Type B pancreatic cell (in vitro differentiated cells): ENCODE results near the gene DOK6. TPM values are rescaled to one million over a fixed set of nuclear protein-coding genes. Genes with fewer than 3 reads are reported as not detected.

Experiments used
- DNase-seq: peaks from one replicate; pipeline ENCODE4 v3.0.0; 2021; ENCODE audit warnings: mixed read lengths; ENCODE audit not compliant: unreplicated experiment; ENCODE audit errors: extremely low spot score
- H3K27ac Mint-ChIP-seq: 2 replicates; pipeline ENCODE4 v1.8.0; 2021; ENCODE audit warnings: mild to moderate bottlenecking, mixed read lengths
- H3K27me3 Mint-ChIP-seq: 2 replicates; pipeline ENCODE4 v1.8.0; 2021; ENCODE audit warnings: mixed read lengths
- H3K36me3 Mint-ChIP-seq: 2 replicates; pipeline ENCODE4 v1.8.0; 2021; ENCODE audit warnings: mixed read lengths
- H3K4me1 Mint-ChIP-seq: one replicate; pipeline ENCODE4 v1.8.0; 2021; ENCODE audit warnings: mixed read lengths; ENCODE audit not compliant: unreplicated experiment
- H3K4me3 Mint-ChIP-seq: 2 replicates; pipeline ENCODE4 v1.8.0; 2021; ENCODE audit warnings: mild to moderate bottlenecking, mixed read lengths
- H3K9me3 Mint-ChIP-seq: 2 replicates; pipeline ENCODE4 v1.8.0; 2021; ENCODE audit warnings: mixed read lengths
- total RNA-seq: library from RNA; stranded (reverse); gene quantifications from 2 replicates; pipeline ENCODE4 v1.2.1, GENCODE V29; 2021; ENCODE audit warnings: low replicate concordance
- TF ChIP-seq, protein P1 (sequence below): fragments of 200-600 bp; sonication (generic); conservative IDR thresholded peaks from 2 replicates; pipeline ENCODE4 v1.5.0; 2021; ENCODE audit warnings: antibody characterized with exemption, mild to moderate bottlenecking

The DOK6 gene
- total RNA-seq, 1 donor from 2014 or later = 7.3 TPM

DNA sequence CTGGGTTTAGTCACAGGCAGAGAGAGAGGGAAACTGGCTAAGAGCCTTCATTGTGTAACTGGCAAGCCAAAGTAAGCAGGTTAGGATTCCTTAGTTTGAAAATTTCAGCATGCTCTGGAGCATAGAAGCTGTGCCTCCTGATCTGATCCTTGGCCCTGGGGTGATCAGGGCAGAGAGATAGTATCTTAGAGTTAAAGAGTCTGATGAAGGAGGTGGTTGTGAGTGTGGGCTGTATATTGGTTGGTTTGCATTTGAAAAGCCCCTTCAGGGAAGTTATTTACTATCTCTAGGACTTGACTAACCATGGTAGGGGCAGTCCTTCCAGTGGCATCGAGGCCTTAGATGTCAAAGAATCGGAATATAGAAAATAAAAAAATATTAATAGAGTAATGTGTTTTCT lies 316.9 kb downstream of the DOK6 start:
- Mint-ChIP-seq H3K4me3 (no peak overlapping the region), H3K27ac (no peak overlapping the region), H3K27me3 (no peaks in the 10 kb centered on the region), H3K4me1 (no peaks in the 10 kb centered on the region), H3K36me3 (no peaks in the 10 kb centered on the region), H3K9me3 (peaks cover 9% of the 10 kb centered on the region)
- DNase-seq = no peak
- TF ChIP-seq, protein P1, sequence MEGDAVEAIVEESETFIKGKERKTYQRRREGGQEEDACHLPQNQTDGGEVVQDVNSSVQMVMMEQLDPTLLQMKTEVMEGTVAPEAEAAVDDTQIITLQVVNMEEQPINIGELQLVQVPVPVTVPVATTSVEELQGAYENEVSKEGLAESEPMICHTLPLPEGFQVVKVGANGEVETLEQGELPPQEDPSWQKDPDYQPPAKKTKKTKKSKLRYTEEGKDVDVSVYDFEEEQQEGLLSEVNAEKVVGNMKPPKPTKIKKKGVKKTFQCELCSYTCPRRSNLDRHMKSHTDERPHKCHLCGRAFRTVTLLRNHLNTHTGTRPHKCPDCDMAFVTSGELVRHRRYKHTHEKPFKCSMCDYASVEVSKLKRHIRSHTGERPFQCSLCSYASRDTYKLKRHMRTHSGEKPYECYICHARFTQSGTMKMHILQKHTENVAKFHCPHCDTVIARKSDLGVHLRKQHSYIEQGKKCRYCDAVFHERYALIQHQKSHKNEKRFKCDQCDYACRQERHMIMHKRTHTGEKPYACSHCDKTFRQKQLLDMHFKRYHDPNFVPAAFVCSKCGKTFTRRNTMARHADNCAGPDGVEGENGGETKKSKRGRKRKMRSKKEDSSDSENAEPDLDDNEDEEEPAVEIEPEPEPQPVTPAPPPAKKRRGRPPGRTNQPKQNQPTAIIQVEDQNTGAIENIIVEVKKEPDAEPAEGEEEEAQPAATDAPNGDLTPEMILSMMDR = no peak

DNA sequence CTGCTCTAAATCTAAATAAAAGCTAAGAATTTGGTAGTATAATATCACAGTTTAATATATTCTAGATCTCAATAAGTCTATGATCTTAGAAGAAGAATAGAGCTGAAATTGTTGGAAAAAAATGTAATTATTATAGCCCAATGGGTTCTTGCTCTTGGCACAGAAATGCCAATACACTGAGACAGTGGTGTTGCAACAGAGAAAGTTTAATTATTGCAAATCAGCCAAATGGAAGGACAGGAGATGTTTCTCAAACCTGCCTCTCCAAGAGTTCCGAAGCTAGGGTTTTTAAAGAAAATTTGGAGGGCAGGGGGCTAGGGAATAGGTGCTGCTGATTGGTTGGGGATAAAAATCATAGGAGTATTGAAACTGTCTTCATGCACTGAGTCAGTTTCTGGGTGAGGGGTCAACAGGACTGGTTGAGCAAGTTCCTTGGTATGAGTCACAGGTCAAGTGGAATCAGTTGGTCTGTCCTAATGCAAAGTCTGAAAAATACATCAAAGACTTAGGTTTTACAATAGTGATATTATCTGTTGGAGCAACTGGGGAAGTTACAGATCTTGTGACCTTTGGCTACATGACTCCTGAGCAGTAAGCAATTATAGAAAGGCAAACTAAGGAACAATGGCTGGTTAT lies 318.3 kb downstream of the DOK6 start:
- TF ChIP-seq, protein P1 = no peak
- Mint-ChIP-seq H3K27ac (no peak overlapping the region), H3K4me1 (no peaks in the 10 kb centered on the region), H3K4me3 (no peak overlapping the region), H3K36me3 (no peaks in the 10 kb centered on the region), H3K9me3 (peaks cover 9% of the 10 kb centered on the region), H3K27me3 (no peaks in the 10 kb centered on the region)
- DNase-seq = no peak

DNA sequence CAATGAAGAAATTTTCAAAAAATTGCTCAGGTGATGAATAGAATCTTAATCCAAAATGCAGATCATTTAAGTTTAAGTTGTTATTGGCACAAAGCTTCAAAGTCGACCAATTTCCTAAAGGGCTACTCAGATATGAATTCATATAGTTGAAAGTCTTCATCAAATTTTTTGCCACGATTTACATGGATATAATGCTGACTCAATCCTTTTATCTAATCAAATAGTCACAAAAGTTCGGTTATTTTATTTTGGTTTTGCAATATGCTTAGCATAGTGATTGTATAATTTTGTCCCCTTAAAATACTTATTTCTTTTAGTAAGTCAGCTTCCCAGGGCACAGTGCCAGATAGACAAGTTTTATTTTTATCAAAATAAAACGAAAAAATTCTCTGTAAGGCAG lies 319.7 kb downstream of the DOK6 start:
- Mint-ChIP-seq H3K27ac (no peak overlapping the region), H3K9me3 (peaks cover 9% of the 10 kb centered on the region), H3K4me1 (no peaks in the 10 kb centered on the region), H3K4me3 (no peak overlapping the region), H3K36me3 (no peaks in the 10 kb centered on the region), H3K27me3 (no peaks in the 10 kb centered on the region)
- no peak for DNase-seq
- TF ChIP-seq, protein P1 = no peak

DNA sequence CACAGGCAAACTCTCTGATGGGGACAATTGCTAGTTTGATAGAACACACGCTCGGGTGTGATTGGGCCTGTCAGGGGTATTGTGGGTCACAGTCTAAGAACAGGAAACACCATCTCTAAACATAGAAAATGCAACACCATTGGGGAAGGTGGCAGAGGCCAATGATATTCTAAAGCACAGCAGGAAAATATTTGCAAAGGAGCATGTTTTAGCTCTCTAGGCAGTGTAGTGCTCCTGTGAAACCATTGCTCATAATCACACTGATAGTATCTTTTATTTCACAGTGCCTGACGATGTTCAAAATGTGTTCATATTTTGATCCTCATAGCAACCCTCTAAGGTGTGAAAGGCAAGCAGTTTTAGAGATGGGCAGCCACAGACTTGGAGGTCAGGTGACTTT lies 322.7 kb downstream of the DOK6 start:
- peaks cover 7% of the 10 kb centered on the region for H3K4me1 Mint-ChIP-seq
- H3K36me3 Mint-ChIP-seq = no peaks in the 10 kb centered on the region
- H3K27me3 Mint-ChIP-seq = no peaks in the 10 kb centered on the region
- H3K27ac Mint-ChIP-seq = no peak overlapping the region
- H3K4me3 Mint-ChIP-seq = no peak overlapping the region
- DNase-seq = no peak
- H3K9me3 Mint-ChIP-seq = peaks cover 5% of the 10 kb centered on the region
- TF ChIP-seq, protein P1 = no peak

DNA sequence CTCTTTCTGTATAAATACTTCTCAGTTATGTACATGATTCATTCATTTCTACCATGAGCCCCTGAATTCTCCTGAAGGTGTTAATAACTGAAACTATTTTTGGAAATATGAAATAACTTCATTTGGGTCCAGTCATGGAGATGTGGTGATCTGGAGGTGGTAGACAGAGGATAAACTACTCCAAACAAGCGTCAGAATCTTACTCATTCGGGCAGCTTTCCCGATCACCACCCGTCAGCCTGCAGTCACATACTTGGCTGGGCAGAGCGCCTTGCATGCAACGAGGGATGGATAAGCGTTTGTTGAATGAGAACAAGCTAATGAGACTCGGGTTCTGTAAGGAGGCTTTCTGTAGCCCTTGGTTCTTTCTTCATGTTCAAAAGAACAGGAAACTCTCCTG lies 324.3 kb downstream of the DOK6 start:
- Mint-ChIP-seq H3K4me3 (no peak overlapping the region), H3K9me3 (no peaks in the 10 kb centered on the region), H3K4me1 (peaks cover 10% of the 10 kb centered on the region), H3K36me3 (no peaks in the 10 kb centered on the region), H3K27me3 (no peaks in the 10 kb centered on the region), H3K27ac (no peak overlapping the region)
- TF ChIP-seq, protein P1 = no peak
- DNase-seq = no peak
